IMR-90 (cell line): Measurements from ENCODE around the gene HOXB7. TPM values are rescaled to one million over a fixed set of nuclear protein-coding genes. Genes with fewer than 3 reads are reported as not detected.

ENCODE experiments used
- ATAC-seq: fragments of 200-7000 bp; cut with Tn5 transposase; 2 replicates; pipeline ENCODE4 v1.9.1; 2020; ENCODE audit warnings: low read depth, mild to moderate bottlenecking, moderate library complexity
- BruUV-seq: library from RNA; stranded (reverse); fragments of 400-500 nt; replicated peaks from 2 replicates; lab custom pipeline; 2021; lab: Mats Ljungman, UMichigan
- CTCF ChIA-PET: fragments of 300-600 bp; formaldehyde crosslinking; extraction: SDS; loops from one replicate; lab custom pipeline; 2021; ENCODE audit warnings: antibody characterized with exemption; lab: Yijun Ruan, JAX
- POLR2A ChIA-PET: fragments of 300-600 bp; sonication (Branson Sonifier 250); formaldehyde crosslinking; loops from one replicate; lab custom pipeline; 2022; ENCODE audit warnings: antibody characterized with exemption; ENCODE audit not compliant: unreplicated experiment; lab: Charles Lee
- DNase-seq: peaks from one replicate; pipeline ENCODE4 v3.0.0; 2013
- H2AFZ ChIP-seq: replicated peaks from 2 replicates; pipeline ENCODE3; 2013; ENCODE audit warnings: low read length, mild to moderate bottlenecking; ENCODE audit not compliant: poor library complexity
- H2AK5ac ChIP-seq: 2 replicates; pipeline ENCODE4 v1.6.1; 2013; ENCODE audit warnings: low read depth, low read length, inconsistent platforms
- H2AK9ac ChIP-seq: replicated peaks from 2 replicates; pipeline ENCODE3; 2013; ENCODE audit warnings: mild to moderate bottlenecking, low read depth, low read length, moderate library complexity; ENCODE audit not compliant: poor library complexity
- H2BK120ac ChIP-seq: 2 replicates; pipeline ENCODE4 v1.6.1; 2013; ENCODE audit warnings: low read depth, low read length, inconsistent platforms
- H2BK15ac ChIP-seq: 3 replicates; pipeline ENCODE4 v1.6.1; 2013; ENCODE audit warnings: low read depth, low read length, inconsistent platforms
- H2BK20ac ChIP-seq: 2 replicates; pipeline ENCODE4 v1.6.1; 2013; ENCODE audit warnings: low read depth, mild to moderate bottlenecking, inconsistent platforms, low read length, moderate library complexity
- H2BK5ac ChIP-seq: 2 replicates; pipeline ENCODE4 v1.6.1; 2013; ENCODE audit warnings: mild to moderate bottlenecking, low read depth, low read length, inconsistent platforms; ENCODE audit not compliant: poor library complexity, severe bottlenecking
- H3K14ac ChIP-seq: replicated peaks from 2 replicates; pipeline ENCODE4 v1.6.1; 2013; ENCODE audit warnings: low read depth, low read length, inconsistent platforms
- H3K18ac ChIP-seq: 2 replicates; pipeline ENCODE4 v1.6.1; 2013; ENCODE audit warnings: low read depth, low read length, control low read depth
- H3K23ac ChIP-seq: 2 replicates; pipeline ENCODE4 v1.6.1; 2013; ENCODE audit warnings: low read depth, low read length, inconsistent platforms
- H3K27ac ChIP-seq: 2 replicates; pipeline ENCODE4 v1.5.1; 2013; ENCODE audit warnings: mild to moderate bottlenecking, control low read depth, low read length; ENCODE audit not compliant: insufficient read depth
- H3K27me3 ChIP-seq: 2 replicates; pipeline ENCODE4 v1.6.1; 2013; ENCODE audit warnings: low read length; ENCODE audit not compliant: control insufficient read depth, insufficient read depth
- H3K36me3 ChIP-seq: 2 replicates; pipeline ENCODE4 v1.6.1; 2013; ENCODE audit warnings: low read length, mixed read lengths; ENCODE audit not compliant: control insufficient read depth, insufficient read depth
- H3K4ac ChIP-seq: 2 replicates; pipeline ENCODE4 v1.6.1; 2013; ENCODE audit warnings: low read depth, low read length, inconsistent platforms
- H3K4me1 ChIP-seq: 2 replicates; pipeline ENCODE4 v1.6.1; 2013; ENCODE audit warnings: low read length, mixed read lengths; ENCODE audit not compliant: control insufficient read depth, insufficient read depth
- H3K4me2 ChIP-seq: 2 replicates; pipeline ENCODE4 v1.6.1; 2013; ENCODE audit warnings: low read depth, mild to moderate bottlenecking, control low read depth, low read length, moderate library complexity
- H3K4me3 ChIP-seq: 2 replicates; pipeline ENCODE4 v1.5.1; 2013; ENCODE audit warnings: low read depth, mild to moderate bottlenecking, control low read depth, low read length, moderate library complexity; ENCODE audit not compliant: insufficient read depth
- H3K56ac ChIP-seq: 2 replicates; pipeline ENCODE4 v1.6.1; 2013; ENCODE audit warnings: low read length, inconsistent platforms; ENCODE audit not compliant: insufficient read depth; ENCODE audit errors: extremely low read depth
- H3K79me1 ChIP-seq, 2 experiments: 2 replicates each; pipeline ENCODE4 v1.6.1; 2013; ENCODE audit warnings: low read length in 2 of 2, inconsistent platforms in 1 of 2, low read depth in 1 of 2
- H3K9ac ChIP-seq: 2 replicates; pipeline ENCODE4 v1.6.1; 2013; ENCODE audit warnings: low read depth, low read length, control low read depth
- H3K9me1 ChIP-seq: 2 replicates; pipeline ENCODE4 v1.6.1; 2013; ENCODE audit warnings: low read length, inconsistent platforms; ENCODE audit not compliant: insufficient read depth
- H3K9me3 ChIP-seq: 2 replicates; pipeline ENCODE4 v1.6.1; 2013; ENCODE audit warnings: low read length; ENCODE audit not compliant: control insufficient read depth, insufficient read depth
- H4K20me1 ChIP-seq: 2 replicates; pipeline ENCODE4 v1.6.1; 2013; ENCODE audit warnings: low read length, inconsistent platforms; ENCODE audit not compliant: insufficient read depth
- H4K5ac ChIP-seq: 2 replicates; pipeline ENCODE4 v1.6.1; 2013; ENCODE audit warnings: mild to moderate bottlenecking, low read depth, low read length, control low read depth
- H4K8ac ChIP-seq, 2 experiments: 2 replicates each; pipeline ENCODE4 v1.6.1; 2013; ENCODE audit warnings: low read depth in 2 of 2, low read length in 2 of 2, control low read depth in 1 of 2, inconsistent platforms in 1 of 2
- H4K91ac ChIP-seq: 2 replicates; pipeline ENCODE4 v1.6.1; 2013; ENCODE audit warnings: low read depth, low read length, inconsistent platforms; ENCODE audit not compliant: insufficient read depth
- FOS ChIP-seq: fragments of 150-350 bp; IDR thresholded peaks from 2 replicates; pipeline ENCODE4 v1.6.1; 2016; ENCODE audit warnings: low read depth, low read length
- RAD21 ChIP-seq: IDR thresholded peaks from 2 replicates; pipeline ENCODE4 v1.6.1; 2012; ENCODE audit warnings: low read length, improper control_type of control experiment
- WGBS, 2 experiments: methylation state at CpG; one replicate each; pipeline versions ENCODE4 v1.1.5 to v1.1.7; 2013; ENCODE audit warnings: missing lambda C conversion rate in 2 of 2; ENCODE audit not compliant: insufficient read length in 1 of 2; ENCODE audit errors: extremely low coverage in 2 of 2; 5-methylcytosine and 5-hydroxymethylcytosine counted together
- dilution Hi-C: fragments of 300-500 bp; cut with HindIII; formaldehyde crosslinking; loops from one replicate; pipeline ENCODE4 v1.14.3; 2018; ENCODE audit warnings: low sequenced_read_pairs; ENCODE audit not compliant: unreplicated experiment
- in situ Hi-C: fragments of 300-500 bp; cut with MboI; formaldehyde crosslinking; loops from 3 replicates; pipeline ENCODE4 v1.14.3; 2019; ENCODE audit warnings: low sequenced_read_pairs, inconsistent platforms, mixed read lengths
- intact Hi-C: fragments of 100-400 bp; cut with micrococcal nuclease; formaldehyde crosslinking; loops from 2 replicates; pipeline ENCODE4 v1.10.0; 2022
- polyA plus RNA-seq, 3 experiments: library from polyadenylated mRNA; depleted of rRNA; stranded (reverse); fragments of >200 nt; gene quantifications; 2 replicates each; pipeline ENCODE4 v1.2.3, GENCODE V29; 2012; ENCODE audit warnings: low replicate concordance in 1 of 3
- total RNA-seq: library from RNA; depleted of rRNA; stranded (reverse); fragments of >200 nt; gene quantifications from 2 replicates; pipeline ENCODE4 v1.2.3, GENCODE V29; 2012

Gene HOXB7
- total and polyA plus RNA-seq, 2 of the 4 experiments (the other 2 are of a cell fraction), result 1.8 to 6.7 TPM

GRCh38 chr17:48603959-48604769 is 6.7 kb downstream of the HOXB7 start (continued):
- no peak for TF ChIP-seq RAD21

- Histone ChIP-seq H3K4me3 (no peak overlapping the region), H2BK5ac (no peak overlapping the region), H2AFZ (no peak overlapping the region), H3K9me1 (0 out of 2 replicates have a peak, but pooled peaks cover 3% of the 10 kb centered on the region), H3K14ac (no peak overlapping the region), H3K4me1 (peaks cover 5% of the 10 kb centered on the region; the same call in 1 of the 2 replicates), H3K23ac (no peak overlapping the region), H3K4me2 (no peak overlapping the region), H2BK120ac (no peak overlapping the region), H2AK5ac (no peak overlapping the region), H3K27ac (no peak overlapping the region), H3K36me3 (peaks cover 3% of the 10 kb centered on the region), H4K91ac (no peak overlapping the region), H4K5ac (no peak overlapping the region), H3K56ac (no peak overlapping the region), H3K27me3 (no peaks in the 10 kb centered on the region), H2BK15ac (no peak overlapping the region), H2BK20ac (no peak overlapping the region), H4K20me1 (peaks cover 9% of the 10 kb centered on the region), H3K4ac (no peak overlapping the region), H3K79me1 (peaks cover 24 to 48% of the 10 kb centered on the region in 2 experiments; a peak in 3 of 4 replicates), H3K9me3 (no peaks in the 10 kb centered on the region), H3K18ac (no peak overlapping the region), H2AK9ac (no peak overlapping the region), H4K8ac (no peak overlapping the region; a peak in 1 of 4 replicates), H3K9ac (no peak overlapping the region)
- BruUV-seq, result no TSS peak
- in situ Hi-C loops, result no loop called here
- POLR2A ChIA-PET, result no interaction called here
- no peak for TF ChIP-seq FOS
- dilution Hi-C loops, result no loop called here
- 94% methylated on average over 8 of the region's 35 CpGs; no CpG with 5 or more reads in 1 of the 2 experiments for WGBS, 2 experiments
- intact Hi-C loops, result no loop called here
- DNase-seq (no peak), ATAC-seq (no peak)
- CTCF ChIA-PET, result interaction anchor here (0.6 kb wide), 2 partner anchors 328 to 759 kb away, joined by 3 to 7 read pairs; no protein-coding TSS in a partner anchor
These were observed 9.0 kb downstream of the HOXB7 start for GRCh38 chr17:48601539-48602425.
